Erythroblast (primary cell): Measurements from ENCODE around the gene CHD5.

Source experiments
- GATA1 ChIP-seq: IDR thresholded peaks from 2 replicates; pipeline ENCODE4 v1.6.1; 2011; ENCODE audit warnings: low read depth, mild to moderate bottlenecking, control low read depth, low read length, moderate library complexity
- POLR2A ChIP-seq: IDR thresholded peaks from 2 replicates; pipeline ENCODE4 v1.6.1; 2011; ENCODE audit warnings: mild to moderate bottlenecking, low read length

DNA sequence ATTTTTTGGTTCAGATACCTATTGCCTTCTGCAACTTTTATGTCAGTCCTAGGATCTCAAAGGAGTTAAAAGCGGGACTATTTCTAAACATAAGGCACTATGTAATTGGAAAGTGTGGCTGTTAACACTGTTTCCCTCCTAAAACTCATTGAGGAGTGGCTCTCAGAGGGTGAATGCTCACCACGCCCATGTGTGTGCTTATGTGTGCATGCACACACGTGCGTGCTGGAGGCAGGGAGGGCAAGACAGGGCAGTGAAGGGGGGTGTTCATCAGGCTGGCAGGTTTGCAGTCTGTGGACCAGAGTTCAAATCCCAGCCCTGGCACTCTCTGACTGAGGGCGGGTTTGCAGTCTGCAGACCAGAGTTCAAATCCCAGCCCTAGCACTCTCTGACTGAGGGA, 112.0 kb downstream of the CHD5 start:
- TF ChIP-seq POLR2A (no peak), GATA1 (no peak)
